Epithelial cell of proximal tubule (primary cell): ENCODE results near the gene HDAC4. TPM values are rescaled to one million over a fixed set of nuclear protein-coding genes. Genes with fewer than 3 reads are reported as not detected.

Experiments
- DNase-seq: peaks from one replicate; pipeline ENCODE4 v3.0.0-alpha.2; 2011; ENCODE audit warnings: low read depth
- H3K4me3 ChIP-seq: 2 replicates; pipeline ENCODE4 v1.5.1; 2011; ENCODE audit warnings: low read depth, mild to moderate bottlenecking, low read length
- CTCF ChIP-seq: conservative IDR thresholded peaks from 2 replicates; pipeline ENCODE4 v1.5.1; 2012; ENCODE audit warnings: low read depth, mild to moderate bottlenecking, low read length
- total RNA-seq: library from RNA; depleted of rRNA; stranded (reverse); fragments of >200 nt; gene quantifications from 2 replicates; pipeline ENCODE4 v1.2.3, GENCODE V29; 2015

The HDAC4 gene
- total RNA-seq, 1 donor from 2014 or later = 23.2 TPM

GRCh38 chr2:239296020-239296932 lies 104.5 kb downstream of the HDAC4 start:
- no peak for DNase-seq
- no peak overlapping the region for H3K4me3 ChIP-seq
- TF ChIP-seq CTCF = no peak

- TF ChIP-seq CTCF = no peak
- no peak for DNase-seq
Observed at GRCh38 chr2:239295377-239296019, 105.3 kb downstream of the HDAC4 start.

GRCh38 chr2:239294571-239295054 lies 106.2 kb downstream of the HDAC4 start:
- no peak for DNase-seq
- TF ChIP-seq CTCF = no peak
- no peak overlapping the region for H3K4me3 ChIP-seq

More at GRCh38 chr2:239295377-239296019, 105.3 kb downstream of the HDAC4 start:
- H3K4me3 ChIP-seq = no peak overlapping the region

GRCh38 chr2:239293775-239294430 lies 106.9 kb downstream of the HDAC4 start:
- TF ChIP-seq CTCF = no peak
- no peak overlapping the region for H3K4me3 ChIP-seq
- DNase-seq = no peak

- TF ChIP-seq CTCF = no peak
- DNase-seq = no peak
- H3K4me3 ChIP-seq = no peak overlapping the region
Observed at GRCh38 chr2:239292959-239293774, 107.7 kb downstream of the HDAC4 start.

GRCh38 chr2:239292531-239292930 lies 108.3 kb downstream of the HDAC4 start:
- no peak for TF ChIP-seq CTCF
- no peak overlapping the region for H3K4me3 ChIP-seq
- DNase-seq = no peak
